Keratinocyte (primary cell): Measurements from ENCODE around the gene SELENOS. TPM values are rescaled to one million over a fixed set of nuclear protein-coding genes. Genes with fewer than 3 reads are reported as not detected.

Experiments
- DNase-seq: peaks from one replicate; pipeline ENCODE4 v3.0.0-alpha.2; 2011; ENCODE audit warnings: low read depth, missing footprints, low spot score
- FAIRE-seq: peaks from 2 replicates; lab custom pipeline; 2011; peaks lifted over from hg19 to GRCh38; lab: Jason Lieb, UNC
- H2AFZ ChIP-seq: 2 replicates; pipeline ENCODE4 v1.6.0; 2012; ENCODE audit warnings: low read length, control low read depth, inconsistent platforms; ENCODE audit not compliant: control insufficient read depth
- H3K27ac ChIP-seq: 2 replicates; pipeline ENCODE4 v1.5.1; 2011; ENCODE audit warnings: low read length; ENCODE audit not compliant: control insufficient read depth, insufficient read depth
- H3K27me3 ChIP-seq: 3 replicates; pipeline ENCODE4 v1.6.0; 2011; ENCODE audit warnings: low read length; ENCODE audit not compliant: control insufficient read depth, insufficient read depth; ENCODE audit errors: extremely low read depth
- H3K36me3 ChIP-seq, 2 experiments: 2 replicates in 1 of 2; 3 replicates in 1 of 2; pipeline ENCODE4 v1.5.1; 2011; ENCODE audit warnings: low read length in 2 of 2, mild to moderate bottlenecking in 1 of 2; ENCODE audit not compliant: control insufficient read depth in 2 of 2, insufficient read depth in 2 of 2; ENCODE audit errors: extremely low read depth in 1 of 2
- H3K4me1 ChIP-seq: 3 replicates; pipeline ENCODE4 v1.5.1; 2011; ENCODE audit warnings: low read length; ENCODE audit not compliant: control insufficient read depth, insufficient read depth; ENCODE audit errors: extremely low read depth
- H3K4me2 ChIP-seq: 3 replicates; pipeline ENCODE4 v1.6.0; 2011; ENCODE audit warnings: low read depth, low read length; ENCODE audit not compliant: control insufficient read depth, insufficient read depth; ENCODE audit errors: extremely low read depth
- H3K4me3 ChIP-seq, 3 experiments: fragments of 200-600 bp in 1 of 3; sonication (generic) in 1 of 3; 2 replicates in 2 of 3; 3 replicates in 1 of 3; pipeline ENCODE4 v1.5.1; 2011 to 2016; ENCODE audit warnings: low read length in 3 of 3, mild to moderate bottlenecking in 3 of 3, control low read depth in 2 of 3, inconsistent platforms in 1 of 3, low read depth in 1 of 3, mixed read lengths in 1 of 3, mixed run types in 1 of 3, moderate library complexity in 1 of 3; ENCODE audit not compliant: control insufficient read depth in 2 of 3, insufficient read depth in 2 of 3; ENCODE audit errors: extremely low read depth in 1 of 3
- H3K79me2 ChIP-seq: 2 replicates; pipeline ENCODE4 v1.6.0; 2012; ENCODE audit warnings: low read length; ENCODE audit not compliant: control insufficient read depth, insufficient read depth
- H3K9ac ChIP-seq: 3 replicates; pipeline ENCODE4 v1.6.0; 2011; ENCODE audit warnings: low read length; ENCODE audit not compliant: control insufficient read depth, insufficient read depth; ENCODE audit errors: extremely low read depth
- H3K9me1 ChIP-seq: 3 replicates; pipeline ENCODE4 v1.6.0; 2011; ENCODE audit warnings: low read length; ENCODE audit not compliant: control insufficient read depth, insufficient read depth; ENCODE audit errors: extremely low read depth
- H3K9me3 ChIP-seq: 2 replicates; pipeline ENCODE4 v1.5.1; 2012; ENCODE audit warnings: low read depth, low read length; ENCODE audit not compliant: control insufficient read depth
- H4K20me1 ChIP-seq: 3 replicates; pipeline ENCODE4 v1.6.0; 2011; ENCODE audit warnings: low read length; ENCODE audit not compliant: control insufficient read depth, insufficient read depth; ENCODE audit errors: extremely low read depth
- EZH2 ChIP-seq: IDR thresholded peaks from one replicate; pipeline ENCODE4 v1.6.1; 2012; ENCODE audit warnings: inconsistent platforms, mild to moderate bottlenecking, low read length, moderate library complexity
- dilution Hi-C: fragments of 300-500 bp; cut with MboI; formaldehyde crosslinking; loops from one replicate; pipeline ENCODE4 v1.7.0; 2020; ENCODE audit warnings: low sequenced_read_pairs; ENCODE audit not compliant: extremely low pct_ligation_motif_present
- polyA plus RNA-seq, 5 experiments: library from polyadenylated mRNA; depleted of rRNA in 3 of 5; stranded (reverse) in 3 of 5; stranded (forward) in 1 of 5; unstranded in 1 of 5; fragments of >200 nt; gene quantifications; 1 replicate in 1 of 5; 2 replicates in 3 of 5; 3 replicates in 1 of 5; pipeline versions ENCODE4 v1.2.1 to v1.2.3, GENCODE V29; 2011 to 2012; ENCODE audit warnings: missing spikeins in 2 of 5, low read depth in 1 of 5, low replicate concordance in 1 of 5
- TF ChIP-seq, protein P1 (sequence below), 3 experiments: IDR thresholded peaks in 1 of 3; conservative IDR thresholded peaks in 1 of 3; optimal IDR thresholded peaks in 1 of 3; 2 replicates in 2 of 3; 3 replicates in 1 of 3; pipeline versions ENCODE3 to v1.5.1; 2011; ENCODE audit warnings: low read length in 3 of 3, mild to moderate bottlenecking in 3 of 3, moderate library complexity in 2 of 3, control low read depth in 1 of 3, inconsistent platforms in 1 of 3; ENCODE audit not compliant: insufficient read depth in 2 of 3; ENCODE audit errors: extremely low read depth in 1 of 3

The SELENOS gene
- polyA plus RNA-seq, 1 donor (not counting 4 experiments of a cell fraction or from before 2014, with no cell fraction given): 82.2 TPM

DNA sequence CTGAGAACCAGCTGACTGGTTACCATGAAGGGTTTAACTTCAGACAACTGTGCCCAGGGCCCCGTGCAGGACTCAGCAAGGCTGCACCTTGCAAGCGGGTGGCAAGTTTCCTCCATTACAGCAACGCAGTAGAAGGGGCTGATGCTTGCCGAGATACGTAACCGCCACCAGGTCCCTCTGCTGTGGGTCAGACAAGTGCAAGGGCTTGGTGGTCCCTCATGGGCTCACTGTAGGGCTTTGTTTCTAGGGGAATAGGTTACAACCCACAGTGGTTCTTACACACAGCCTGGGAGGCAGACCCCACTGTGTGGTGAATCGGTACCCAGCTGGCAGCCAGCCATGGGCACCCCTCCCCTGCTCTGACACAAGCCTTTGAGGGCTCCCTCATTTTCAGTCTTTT is 33.2 kb upstream of the SELENOS start:
- no peaks in the 10 kb centered on the region for H3K9me3 ChIP-seq
- H3K9me1 ChIP-seq: no peaks in the 10 kb centered on the region
- no peaks in the 10 kb centered on the region for H3K4me1 ChIP-seq
- TF ChIP-seq EZH2: no peak
- TF ChIP-seq, protein P1, sequence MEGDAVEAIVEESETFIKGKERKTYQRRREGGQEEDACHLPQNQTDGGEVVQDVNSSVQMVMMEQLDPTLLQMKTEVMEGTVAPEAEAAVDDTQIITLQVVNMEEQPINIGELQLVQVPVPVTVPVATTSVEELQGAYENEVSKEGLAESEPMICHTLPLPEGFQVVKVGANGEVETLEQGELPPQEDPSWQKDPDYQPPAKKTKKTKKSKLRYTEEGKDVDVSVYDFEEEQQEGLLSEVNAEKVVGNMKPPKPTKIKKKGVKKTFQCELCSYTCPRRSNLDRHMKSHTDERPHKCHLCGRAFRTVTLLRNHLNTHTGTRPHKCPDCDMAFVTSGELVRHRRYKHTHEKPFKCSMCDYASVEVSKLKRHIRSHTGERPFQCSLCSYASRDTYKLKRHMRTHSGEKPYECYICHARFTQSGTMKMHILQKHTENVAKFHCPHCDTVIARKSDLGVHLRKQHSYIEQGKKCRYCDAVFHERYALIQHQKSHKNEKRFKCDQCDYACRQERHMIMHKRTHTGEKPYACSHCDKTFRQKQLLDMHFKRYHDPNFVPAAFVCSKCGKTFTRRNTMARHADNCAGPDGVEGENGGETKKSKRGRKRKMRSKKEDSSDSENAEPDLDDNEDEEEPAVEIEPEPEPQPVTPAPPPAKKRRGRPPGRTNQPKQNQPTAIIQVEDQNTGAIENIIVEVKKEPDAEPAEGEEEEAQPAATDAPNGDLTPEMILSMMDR (optimal IDR thresholded peaks at IDR 0.05 in 1 of 3, IDR thresholded peaks at IDR 0.05 in 1 of 3, conservative IDR thresholded peaks at IDR 0.05 in 1 of 3; ENCODE audit: extremely low read depth in 1 of 3, insufficient read depth in 2 of 3, low read length in 3 of 3): no peak
- no peak overlapping the region for H2AFZ ChIP-seq
- no peak overlapping the region for H3K4me2 ChIP-seq
- DNase-seq (no peak), FAIRE-seq (no peak)
- H3K27ac ChIP-seq: no peak overlapping the region
- no peak overlapping the region for H3K4me3 ChIP-seq
- H3K9ac ChIP-seq: no peak overlapping the region
- H3K79me2 ChIP-seq: no peaks in the 10 kb centered on the region
- H3K36me3 ChIP-seq: no peaks in the 10 kb centered on the region
- dilution Hi-C loops: no loop called here
- no peaks in the 10 kb centered on the region for H3K27me3 ChIP-seq
- H4K20me1 ChIP-seq: no peaks in the 10 kb centered on the region

DNA sequence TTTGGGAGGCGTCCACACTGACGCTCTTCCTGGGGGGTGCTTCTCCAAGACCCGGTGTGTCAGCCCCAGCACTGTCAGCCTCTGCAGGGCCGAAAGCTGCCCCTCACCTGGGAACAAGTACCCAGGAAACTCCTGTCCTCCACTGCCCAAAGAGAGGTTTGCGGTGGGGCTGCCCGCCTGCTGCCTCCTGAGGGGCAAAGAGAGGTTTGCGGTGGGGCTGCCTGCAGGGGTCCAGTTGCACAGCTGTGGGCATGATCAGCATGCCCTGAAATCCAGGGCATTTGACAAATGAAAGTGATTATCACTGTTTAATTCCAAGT is 32.8 kb upstream of the SELENOS start:
- Histone ChIP-seq H3K9me1 (no peaks in the 10 kb centered on the region), H3K9ac (no peak overlapping the region), H3K4me2 (no peak overlapping the region), H3K4me3 (no peak overlapping the region), H3K79me2 (no peaks in the 10 kb centered on the region), H3K4me1 (no peaks in the 10 kb centered on the region), H3K27ac (no peak overlapping the region), H4K20me1 (no peaks in the 10 kb centered on the region), H3K9me3 (no peaks in the 10 kb centered on the region), H3K36me3 (no peaks in the 10 kb centered on the region), H2AFZ (no peak overlapping the region), H3K27me3 (no peaks in the 10 kb centered on the region)
- no peak for DNase-seq
- TF ChIP-seq, protein P1 (optimal IDR thresholded peaks at IDR 0.05 in 1 of 3, IDR thresholded peaks at IDR 0.05 in 1 of 3, conservative IDR thresholded peaks at IDR 0.05 in 1 of 3; ENCODE audit: extremely low read depth in 1 of 3, insufficient read depth in 2 of 3, low read length in 3 of 3): no peak
- TF ChIP-seq EZH2: no peak
- dilution Hi-C loops: no loop called here
- FAIRE-seq: no peak
